ENCODE data around the gene SKAP2. TPM values are rescaled to one million over a fixed set of nuclear protein-coding genes. Genes with fewer than 3 reads are reported as not detected.
A peak's percentile ranks its signal among the peaks of the same experiment; 100 is the strongest.

The SKAP2 gene
- total and polyA plus RNA-seq, 2 experiments from 2014 or later, result 2.5 to 4.4 TPM

DNA sequence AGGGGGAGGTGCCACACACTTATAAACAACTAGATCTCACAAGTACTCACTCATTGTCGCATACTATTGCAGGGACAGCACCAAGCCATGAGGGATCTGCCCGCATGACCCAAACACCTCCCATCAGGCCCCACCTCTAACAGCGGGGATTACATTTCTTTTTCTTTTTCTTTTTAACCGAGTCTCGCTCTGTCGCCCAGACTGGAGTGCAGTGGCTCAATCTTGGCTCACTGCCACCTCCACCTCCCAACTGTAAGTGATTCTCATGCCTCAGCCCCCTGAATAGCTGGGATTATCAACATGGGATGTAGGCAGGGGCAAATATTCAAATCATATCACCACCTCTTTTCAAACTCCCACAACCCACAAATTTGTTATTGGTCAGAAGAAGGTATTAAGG, 76.7 kb downstream of the SKAP2 start (continued):
- TF ChIP-seq STAT1 (IDR thresholded peaks at IDR 0.05; ENCODE audit: unreplicated experiment) (no peak), ZNF114 (CRISPR knock-in tag; IDR thresholded peaks at IDR 0.05) (no peak), POLR2AphosphoS5 (IDR thresholded peaks at IDR 0.05; ENCODE audit: low read depth) (no peak), ZNF462 (CRISPR knock-in tag; IDR thresholded peaks at IDR 0.05) (no peak)

GRCh38 chr7:26784118-26784517, 80.3 kb downstream of the SKAP2 start:
- no peaks in the 10 kb centered on the region; the same call in 2 of the 3 replicates for H3K9me3 Mint-ChIP-seq
- no peaks in the 10 kb centered on the region for H3K36me3 Mint-ChIP-seq (ENCODE audit: low read depth)
- H3K27me3 Mint-ChIP-seq (ENCODE audit: insufficient read depth, low read depth, poor library complexity), result peaks cover 5% of the 10 kb centered on the region
- Histone ChIP-seq H3K27me3 (ENCODE audit: insufficient read depth) (no peaks in the 10 kb centered on the region), H3K27ac (ENCODE audit: low read depth) (peak overlapping the region; percentile 64; the same call in 1 of the 2 replicates), H3F3A (replicated peaks; ENCODE audit: low read depth) (no peaks in the 10 kb centered on the region), H3K36me3 (ENCODE audit: insufficient read depth) (no peaks in the 10 kb centered on the region), H4K20me1 (replicated peaks; ENCODE audit: insufficient read depth) (no peaks in the 10 kb centered on the region), H3K9me2 (ENCODE audit: insufficient read depth) (no peaks in the 10 kb centered on the region), H3K79me2 (replicated peaks; ENCODE audit: insufficient read depth) (no peaks in the 10 kb centered on the region), H2AFZ (no peak overlapping the region), H3K4me3 (0 out of 2 replicates have a peak overlapping the region, but pooled peaks have one; percentile 20), H3K4me2 (peak overlapping the region; percentile 27; the same call in 1 of the 2 replicates), H3K4me1 (ENCODE audit: insufficient read depth) (peaks cover 18% of the 10 kb centered on the region)
- no peak overlapping the region for H3K27ac Mint-ChIP-seq
- DNase-seq (ENCODE audit: low spot score) (peak; percentile 66), ATAC-seq (peak; percentile 94)
- TF ChIP-seq ZNF114 (CRISPR knock-in tag; IDR thresholded peaks at IDR 0.05) (no peak), NANOG (IDR thresholded peaks at IDR 0.05; ENCODE audit: borderline replicate concordance) (no peak), CTCF (conservative IDR thresholded peaks at IDR 0.05; ENCODE audit: low read depth in 2 of 2) (no peak), EZH2 (IDR thresholded peaks at IDR 0.05; ENCODE audit: low read depth, unreplicated experiment) (no peak), STAT1 (IDR thresholded peaks at IDR 0.05; ENCODE audit: unreplicated experiment) (no peak), JUNB (IDR thresholded peaks at IDR 0.05; ENCODE audit: unreplicated experiment) (no peak)
- TF ChIP-seq, protein P1, sequence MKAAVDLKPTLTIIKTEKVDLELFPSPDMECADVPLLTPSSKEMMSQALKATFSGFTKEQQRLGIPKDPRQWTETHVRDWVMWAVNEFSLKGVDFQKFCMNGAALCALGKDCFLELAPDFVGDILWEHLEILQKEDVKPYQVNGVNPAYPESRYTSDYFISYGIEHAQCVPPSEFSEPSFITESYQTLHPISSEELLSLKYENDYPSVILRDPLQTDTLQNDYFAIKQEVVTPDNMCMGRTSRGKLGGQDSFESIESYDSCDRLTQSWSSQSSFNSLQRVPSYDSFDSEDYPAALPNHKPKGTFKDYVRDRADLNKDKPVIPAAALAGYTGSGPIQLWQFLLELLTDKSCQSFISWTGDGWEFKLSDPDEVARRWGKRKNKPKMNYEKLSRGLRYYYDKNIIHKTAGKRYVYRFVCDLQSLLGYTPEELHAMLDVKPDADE (IDR thresholded peaks at IDR 0.05), result no peak
- peaks cover 24% of the 10 kb centered on the region; the same call in 2 of the 3 replicates for H3K4me1 Mint-ChIP-seq
- peak overlapping the region; percentile 30; the same call in 1 of the 3 replicates for H3K4me3 Mint-ChIP-seq

Data from GM23338 (cell line).